Stimulated activated CD8-positive, alpha-beta memory T cell treated with anti-CD3 and anti-CD28 coated beads, Interleukin-7, amount 100 ng/mL, for 1 hour (primary cell): ENCODE data around the gene HEMK1.
A peak's percentile ranks its signal among the peaks of the same experiment; 100 is the strongest.

Experiments
- DNase-seq, 2 donors: peaks; one replicate each; pipeline ENCODE4 v3.0.0-alpha.2; 2020; ENCODE audit warnings: low read depth in 2 of 2

HEMK1 gene, protein sequence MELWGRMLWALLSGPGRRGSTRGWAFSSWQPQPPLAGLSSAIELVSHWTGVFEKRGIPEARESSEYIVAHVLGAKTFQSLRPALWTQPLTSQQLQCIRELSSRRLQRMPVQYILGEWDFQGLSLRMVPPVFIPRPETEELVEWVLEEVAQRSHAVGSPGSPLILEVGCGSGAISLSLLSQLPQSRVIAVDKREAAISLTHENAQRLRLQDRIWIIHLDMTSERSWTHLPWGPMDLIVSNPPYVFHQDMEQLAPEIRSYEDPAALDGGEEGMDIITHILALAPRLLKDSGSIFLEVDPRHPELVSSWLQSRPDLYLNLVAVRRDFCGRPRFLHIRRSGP

GRCh38 chr3:50568947-50569749 is at the start of gene HEMK1:
TSS of gene HEMK1 (plus strand) at chr3:50569522. CDS start at chr3:50571105, 1,583 bp downstream.
- peak; percentile 82 to 87 for DNase-seq

GRCh38 chr3:50520849-50521248 is 48.5 kb upstream of the HEMK1 start:
- DNase-seq, result no peak

DNA sequence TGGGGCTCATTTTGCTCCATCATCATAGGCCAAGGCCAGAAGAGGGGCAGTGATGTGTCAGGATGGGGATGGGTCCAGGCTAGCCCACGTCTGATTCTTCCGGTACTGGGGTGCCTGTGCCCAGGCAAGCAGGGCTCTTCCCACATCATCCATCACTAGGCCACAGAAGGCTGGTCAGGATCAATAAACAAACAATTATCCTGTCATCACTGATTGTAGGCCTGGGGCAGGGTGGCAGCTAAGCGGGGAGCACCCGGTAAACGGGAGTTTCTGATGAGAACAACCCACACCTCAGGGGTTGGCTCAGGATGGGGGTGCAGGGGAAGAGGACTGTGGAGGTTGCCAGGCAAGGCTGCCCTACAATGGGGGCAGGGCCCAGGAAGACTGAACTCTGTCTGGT is 47.8 kb upstream of the HEMK1 start:
- no peak for DNase-seq

DNA sequence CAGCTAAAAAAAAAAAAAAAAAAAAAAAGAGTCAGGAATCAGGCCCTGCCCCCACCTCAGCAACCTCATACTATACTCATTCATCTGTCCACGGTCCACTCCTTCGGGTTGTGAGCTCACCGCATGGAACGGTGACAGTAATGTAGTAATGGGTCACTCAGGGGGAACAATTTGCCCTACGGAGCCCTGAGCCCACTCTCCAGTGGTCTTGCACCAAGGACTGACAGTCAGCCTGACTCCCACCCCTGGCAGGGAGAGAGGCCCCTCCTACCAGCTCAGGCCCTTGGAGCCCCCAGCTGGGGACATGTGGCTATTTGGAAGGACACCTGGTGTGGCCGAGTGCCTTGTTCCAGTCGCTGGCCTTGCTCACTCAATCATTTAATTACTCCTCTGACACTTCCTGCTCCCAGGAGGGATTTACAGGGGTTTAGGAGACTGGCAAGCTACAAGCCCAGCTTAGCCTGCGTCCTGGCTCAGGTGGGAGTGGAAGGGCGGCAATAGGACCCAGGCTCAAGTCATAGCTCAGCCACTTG is 46.0 kb upstream of the HEMK1 start:
- no peak for DNase-seq

DNA sequence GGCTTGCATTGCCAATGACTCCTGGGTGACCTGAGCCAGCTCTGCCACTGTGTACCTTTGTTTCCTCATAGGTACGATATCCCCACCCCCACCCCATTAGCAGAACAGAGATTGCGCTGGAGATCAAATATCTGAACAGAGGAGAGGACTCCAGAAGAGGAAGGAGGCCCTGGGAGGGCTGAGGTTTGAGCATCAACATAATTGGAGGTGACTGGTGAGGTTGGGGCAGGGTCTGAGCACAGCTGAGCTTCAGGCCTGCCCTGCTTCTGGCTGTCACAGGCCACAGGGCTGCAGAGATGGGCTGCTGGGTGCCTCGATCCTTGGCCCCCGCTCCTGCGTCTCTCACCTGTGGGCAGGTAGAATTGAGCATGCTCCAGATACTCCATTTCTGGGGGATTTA is 44.6 kb upstream of the HEMK1 start:
- no peak for DNase-seq

DNA sequence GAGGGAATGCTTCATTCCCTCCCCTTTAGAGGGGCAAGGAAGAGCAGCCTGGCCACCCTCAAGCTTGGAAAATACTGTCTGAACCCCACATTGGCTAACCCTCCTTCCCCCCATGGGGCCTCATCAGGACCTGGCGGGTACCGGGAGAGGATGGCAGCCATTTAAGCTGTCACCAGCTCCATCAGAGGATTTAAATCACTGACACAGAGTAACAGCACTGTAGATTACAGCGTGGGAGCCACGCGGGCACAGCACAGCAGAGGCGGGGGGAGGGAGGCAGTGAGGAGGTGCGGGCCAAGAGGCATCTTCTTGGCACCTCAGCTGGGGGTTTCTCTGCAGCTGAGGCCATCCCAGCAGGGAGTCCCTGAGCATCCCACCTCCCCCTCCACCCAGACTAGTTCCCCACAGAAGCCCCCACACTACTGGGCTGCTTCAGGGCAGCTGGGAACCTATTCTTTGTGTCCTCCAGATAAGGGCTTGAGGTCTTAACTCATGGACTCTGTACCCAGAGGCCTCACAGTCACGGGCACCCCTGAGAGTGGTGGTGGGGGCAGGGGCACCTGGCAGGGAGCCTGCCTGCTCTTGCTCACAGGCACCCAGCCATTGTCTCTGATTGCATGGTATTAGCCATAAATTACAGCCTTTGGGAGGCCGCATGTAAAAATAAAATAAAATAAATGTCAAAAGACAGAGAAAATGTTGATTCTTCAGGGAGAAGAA is 44.0 kb upstream of the HEMK1 start:
- DNase-seq, result no peak

- DNase-seq, result no peak
Observed at GRCh38 chr3:50525987-50526386, 43.3 kb upstream of the HEMK1 start.

- no peak for DNase-seq
Observed at GRCh38 chr3:50530001-50530970, 39.0 kb upstream of the HEMK1 start.

DNA sequence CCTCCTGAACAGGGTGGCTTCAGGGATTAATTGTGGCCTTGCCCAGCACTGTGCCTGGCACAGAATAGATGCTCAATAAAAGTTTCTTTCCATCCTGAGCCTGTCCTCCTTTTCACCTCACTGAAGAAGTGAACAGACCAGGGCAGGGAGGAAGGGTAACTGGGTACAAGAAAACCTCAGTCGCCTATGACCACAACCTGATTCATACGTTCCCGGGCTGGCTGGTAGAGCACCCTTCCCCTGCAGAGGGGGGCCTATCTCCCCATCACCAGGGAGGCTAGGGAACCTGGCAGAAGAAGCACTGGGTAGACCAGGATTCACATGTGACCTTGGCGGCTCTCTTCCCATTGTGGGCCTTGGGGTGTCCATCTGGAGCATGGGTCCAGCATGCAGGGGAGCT is 38.1 kb upstream of the HEMK1 start:
- DNase-seq, result no peak

DNA sequence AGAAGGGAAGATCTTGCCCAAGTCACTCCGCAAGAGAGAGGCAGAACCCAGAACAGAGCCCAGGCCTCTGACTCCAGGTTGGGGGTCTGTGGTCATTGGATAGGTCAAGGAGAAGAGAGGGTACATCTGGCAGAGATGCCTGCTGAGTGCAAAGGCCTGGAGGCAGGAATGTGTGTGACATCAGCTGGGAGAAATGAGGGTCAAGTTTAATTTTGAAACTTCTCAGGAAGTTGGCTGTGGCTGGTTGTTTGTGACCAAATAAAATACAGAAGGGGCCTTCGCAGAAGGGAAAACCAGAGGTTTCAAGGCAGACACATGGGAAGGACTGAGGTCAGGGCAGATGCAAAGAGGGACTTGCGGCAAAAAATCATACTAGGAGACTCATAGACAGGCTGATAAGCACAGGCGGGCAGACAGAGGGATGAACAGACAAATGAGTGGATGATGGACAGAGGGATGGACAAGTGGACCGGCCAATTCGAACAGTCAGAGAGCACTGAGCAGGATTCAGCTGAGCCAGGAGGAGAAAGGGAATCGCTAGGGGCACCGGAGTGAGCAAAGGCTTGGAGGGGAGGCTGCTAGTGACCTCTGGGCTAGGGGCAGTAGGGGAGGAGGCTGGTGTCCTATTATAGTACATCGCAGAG is 37.1 kb upstream of the HEMK1 start:
- no peak for DNase-seq

DNA sequence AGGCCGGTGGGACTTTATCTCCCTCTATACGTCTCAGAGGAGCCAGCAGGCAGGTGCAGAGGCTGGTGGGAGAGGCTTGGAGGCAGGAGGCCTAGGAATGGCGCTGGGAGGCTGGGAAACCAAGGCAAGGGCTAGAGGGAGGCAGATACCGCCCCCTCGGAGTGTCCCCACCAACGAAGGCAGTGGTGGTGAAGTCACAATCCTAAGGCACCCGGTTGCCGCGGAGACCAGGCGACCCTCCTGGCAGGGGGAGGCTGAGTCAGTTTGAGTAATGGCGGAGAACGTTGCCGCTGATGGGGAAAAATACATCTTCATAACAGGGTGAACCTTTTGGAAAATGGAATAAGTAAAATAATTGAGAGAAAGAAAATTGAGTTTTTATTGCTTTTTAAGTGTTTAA is 36.0 kb upstream of the HEMK1 start:
- no peak for DNase-seq

- no peak for DNase-seq
Observed at GRCh38 chr3:50533807-50534461, 35.4 kb upstream of the HEMK1 start.

DNA sequence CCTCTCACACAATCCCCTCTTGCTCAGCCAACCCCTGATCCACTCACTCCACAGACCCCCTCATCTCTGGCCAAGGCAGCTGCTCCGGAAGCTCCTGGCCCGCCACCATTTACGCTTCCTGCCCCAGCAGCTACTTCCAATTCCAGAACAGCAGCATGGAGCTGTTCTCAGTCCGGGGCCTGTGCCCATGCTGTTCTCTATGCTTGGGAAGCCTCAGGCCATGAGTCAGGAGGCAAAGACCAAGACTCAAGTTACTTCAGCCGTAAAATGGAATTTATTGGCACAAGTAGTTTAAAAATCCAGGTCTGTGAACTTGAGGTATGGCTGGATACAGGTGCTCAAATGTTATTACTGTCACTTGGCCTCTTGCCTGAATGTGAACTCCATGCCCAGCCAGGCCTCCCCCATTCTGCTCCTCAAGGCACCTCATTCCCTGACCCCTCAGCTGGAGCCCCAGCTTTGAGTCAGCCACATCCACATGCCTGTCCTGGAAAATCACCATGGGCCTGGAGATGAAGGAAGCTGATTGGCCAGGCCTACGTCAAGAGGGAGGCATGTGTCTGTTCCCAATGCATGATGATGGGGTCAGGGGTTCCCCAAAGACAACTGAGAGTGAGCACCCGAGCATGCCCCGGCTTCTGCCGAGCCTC is 34.5 kb upstream of the HEMK1 start:
- DNase-seq, result no peak

DNA sequence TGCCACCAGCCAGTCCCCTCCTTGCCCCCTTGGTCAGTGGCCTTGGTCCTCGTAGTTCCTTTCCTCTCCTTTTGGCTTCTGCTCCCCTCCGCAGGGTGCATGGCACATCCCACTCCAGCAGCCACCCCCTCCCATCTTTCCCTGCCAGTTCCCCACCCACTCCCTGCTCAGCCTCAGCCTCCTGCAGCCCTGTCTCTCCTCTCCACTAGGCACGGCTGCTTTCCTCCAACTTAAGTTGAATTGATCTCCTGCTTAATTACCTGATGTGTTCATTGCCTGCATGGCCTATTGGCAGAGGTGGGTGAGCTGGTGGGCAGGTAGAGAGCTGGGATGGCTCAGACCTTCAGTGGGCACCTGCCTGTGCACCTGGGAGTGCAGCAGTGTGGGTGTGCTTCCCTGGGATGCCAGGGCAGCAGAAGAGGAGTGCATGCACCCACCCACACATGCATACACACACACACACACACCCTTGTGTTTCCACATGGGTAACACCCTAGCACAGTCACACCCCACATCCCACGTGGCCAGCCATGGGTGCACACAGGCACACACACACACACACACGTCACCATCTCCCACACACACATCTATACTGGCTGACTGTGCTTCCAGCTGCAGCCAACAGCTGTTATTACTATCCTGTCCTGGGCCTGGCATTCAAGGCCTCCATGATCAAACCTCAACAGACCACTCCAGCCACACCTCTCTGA is 32.7 kb upstream of the HEMK1 start:
- DNase-seq, result no peak

DNA sequence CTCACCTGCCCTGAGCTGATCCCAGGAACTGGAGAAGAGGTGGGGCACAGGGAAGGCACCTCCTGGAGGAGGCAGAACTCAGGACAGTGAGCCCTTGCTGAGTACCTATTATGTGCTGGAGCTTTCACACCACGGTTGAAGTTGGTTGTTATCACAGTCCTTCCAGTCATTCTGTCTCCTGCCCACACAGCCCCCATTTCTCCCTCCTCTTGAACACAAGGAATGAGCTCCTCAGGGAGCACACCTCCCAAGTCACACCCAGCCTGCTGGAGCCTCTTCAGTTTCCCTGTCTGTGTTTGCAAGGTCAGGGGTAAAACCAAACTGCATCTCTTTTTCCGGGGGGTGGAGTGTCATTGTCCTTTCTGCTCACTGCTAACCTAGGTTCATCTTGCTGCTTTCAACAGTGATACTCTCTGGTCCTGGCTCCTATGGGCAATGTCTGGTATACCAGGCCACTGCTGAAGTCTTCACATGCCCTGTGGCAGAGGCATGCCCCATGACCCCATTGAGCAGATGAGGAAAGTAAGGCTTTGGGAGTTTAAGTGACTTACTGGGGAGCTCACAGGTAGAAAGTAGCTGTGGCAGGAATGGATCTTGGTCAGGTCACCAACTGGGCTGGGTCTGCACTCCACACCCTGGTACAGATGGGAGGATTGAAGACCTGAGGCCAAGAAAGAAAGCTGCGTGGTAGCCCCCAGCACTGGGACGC is 31.7 kb upstream of the HEMK1 start:
- no peak for DNase-seq

- no peak for DNase-seq
Observed at GRCh38 chr3:50539356-50540286, 29.7 kb upstream of the HEMK1 start.
